Measurements from ENCODE around the gene BTBD9. TPM values are rescaled to one million over a fixed set of nuclear protein-coding genes. Genes with fewer than 3 reads are reported as not detected.

Gene BTBD9
- total and polyA plus RNA-seq, 5 donors from 2014 or later = 11.6 to 79.7 (median 16.7) TPM

- Histone ChIP-seq H3K4me3 (ENCODE audit: low read depth, low read length) (no peak overlapping the region), H3K27me3 (ENCODE audit: control insufficient read depth, insufficient read depth, low read length) (no peaks in the 10 kb centered on the region), H3K27ac (ENCODE audit: insufficient read depth, low read length, poor library complexity, severe bottlenecking) (no peak overlapping the region), H3K36me3 (ENCODE audit: control insufficient read depth, insufficient read depth, low read length) (no peaks in the 10 kb centered on the region), H3K9me3 (ENCODE audit: control insufficient read depth in 2 of 2, low read length in 2 of 2) (no peaks in the 10 kb centered on the region), H3K4me1 (ENCODE audit: control insufficient read depth, insufficient read depth, low read length, poor library complexity, severe bottlenecking) (peaks cover 8% of the 10 kb centered on the region)
- Mint-ChIP-seq H3K9me3 (peaks cover 0 to 3% (median 0%) of the 10 kb centered on the region in 7 donors), H3K27me3 (no peaks in the 10 kb centered on the region), H3K27ac (no peak overlapping the region), H3K4me1 (peaks cover 4 to 13% (median 9%) of the 10 kb centered on the region in 4 donors), H3K36me3 (peaks cover 5% of the 10 kb centered on the region), H3K4me3 (no peak overlapping the region)
- DNase-seq = no peak
- no peak for ATAC-seq (ENCODE audit: low read depth in 2 of 2)
Measured at GRCh38 chr6:38311201-38311600, 328.5 kb downstream of the BTBD9 start.

- Histone ChIP-seq H3K36me3 (ENCODE audit: control insufficient read depth, insufficient read depth, low read length) (no peaks in the 10 kb centered on the region), H3K27ac (ENCODE audit: insufficient read depth, low read length, poor library complexity, severe bottlenecking) (no peak overlapping the region), H3K4me1 (ENCODE audit: control insufficient read depth, insufficient read depth, low read length, poor library complexity, severe bottlenecking) (peaks cover 8% of the 10 kb centered on the region), H3K27me3 (ENCODE audit: control insufficient read depth, insufficient read depth, low read length) (no peaks in the 10 kb centered on the region), H3K4me3 (ENCODE audit: low read depth, low read length) (no peak overlapping the region), H3K9me3 (ENCODE audit: control insufficient read depth in 2 of 2, low read length in 2 of 2) (no peaks in the 10 kb centered on the region)
- Mint-ChIP-seq H3K27me3 (no peaks in the 10 kb centered on the region), H3K4me1 (peaks cover 4 to 13% (median 9%) of the 10 kb centered on the region in 4 donors), H3K27ac (no peak overlapping the region), H3K4me3 (no peak overlapping the region), H3K9me3 (peaks cover 0 to 3% (median 0%) of the 10 kb centered on the region in 7 donors), H3K36me3 (peaks cover under 1% of the 10 kb centered on the region)
- no peak for ATAC-seq (ENCODE audit: low read depth in 2 of 2)
- no peak for DNase-seq
Measured at GRCh38 chr6:38310061-38310460, 329.7 kb downstream of the BTBD9 start.

DNA sequence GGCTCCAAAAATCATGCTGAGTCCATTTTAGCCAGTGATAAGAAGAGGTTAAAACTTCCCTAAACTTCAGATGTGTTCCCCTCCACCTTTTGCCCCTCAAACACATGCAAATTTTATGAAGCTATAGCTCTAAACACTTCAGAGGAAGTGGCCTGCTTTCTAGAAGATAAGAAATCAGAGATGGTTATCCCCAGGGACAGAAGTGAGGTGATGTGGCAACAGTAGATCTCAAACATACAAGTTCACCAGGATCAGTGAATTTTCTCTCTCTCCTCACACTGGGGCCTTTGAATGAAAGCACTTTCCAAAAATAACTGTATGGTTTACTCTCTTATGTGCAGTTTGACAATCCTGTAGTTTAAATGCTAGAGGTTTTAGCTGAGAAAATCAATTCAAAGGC is 332.0 kb downstream of the BTBD9 start:
- no peaks in the 10 kb centered on the region for H3K27me3 ChIP-seq (ENCODE audit: control insufficient read depth, insufficient read depth, low read length)
- Mint-ChIP-seq H3K36me3 (no peaks in the 10 kb centered on the region), H3K4me1 (peaks cover 6 to 13% (median 9%) of the 10 kb centered on the region in 4 donors), H3K27me3 (no peaks in the 10 kb centered on the region), H3K9me3 (peaks cover 0 to 3% (median 0%) of the 10 kb centered on the region in 7 donors), H3K4me3 (no peak overlapping the region), H3K27ac (peak overlapping the region in 1 of 3 donors; percentile 4)
- H3K4me1 ChIP-seq (ENCODE audit: control insufficient read depth, insufficient read depth, low read length, poor library complexity, severe bottlenecking) = peaks cover 8% of the 10 kb centered on the region
- H3K36me3 ChIP-seq (ENCODE audit: control insufficient read depth, insufficient read depth, low read length) = no peaks in the 10 kb centered on the region
- DNase-seq (no peak), ATAC-seq (ENCODE audit: low read depth in 2 of 2) (no peak)
- H3K27ac ChIP-seq (ENCODE audit: insufficient read depth, low read length, poor library complexity, severe bottlenecking) = no peak overlapping the region
- no peaks in the 10 kb centered on the region for H3K9me3 ChIP-seq (ENCODE audit: control insufficient read depth in 2 of 2, low read length in 2 of 2)
- no peak overlapping the region for H3K4me3 ChIP-seq (ENCODE audit: low read depth, low read length)

DNA sequence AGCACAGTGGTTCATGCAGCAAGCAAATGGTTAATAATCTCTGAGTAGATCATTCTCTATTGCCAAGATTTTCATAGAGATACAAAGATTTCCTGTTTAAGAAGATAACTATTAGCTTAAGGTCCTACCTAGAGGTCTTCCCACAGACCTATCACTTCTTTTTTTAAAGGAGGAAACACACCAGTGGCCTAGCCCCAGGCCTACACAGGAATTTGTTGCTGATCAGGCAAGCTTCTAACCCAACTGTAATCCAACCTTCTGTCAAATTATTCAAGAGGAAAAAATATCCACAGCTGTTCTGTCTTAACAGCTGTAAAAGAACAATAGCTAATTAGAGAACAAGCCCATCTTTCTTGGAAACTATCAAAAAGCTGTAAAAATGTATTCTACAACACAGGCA is 332.8 kb downstream of the BTBD9 start:
- DNase-seq = no peak
- Histone ChIP-seq H3K36me3 (ENCODE audit: control insufficient read depth, insufficient read depth, low read length) (no peaks in the 10 kb centered on the region), H3K4me3 (ENCODE audit: low read depth, low read length) (no peak overlapping the region), H3K4me1 (ENCODE audit: control insufficient read depth, insufficient read depth, low read length, poor library complexity, severe bottlenecking) (peaks cover 8% of the 10 kb centered on the region), H3K27ac (ENCODE audit: insufficient read depth, low read length, poor library complexity, severe bottlenecking) (no peak overlapping the region), H3K27me3 (ENCODE audit: control insufficient read depth, insufficient read depth, low read length) (no peaks in the 10 kb centered on the region), H3K9me3 (ENCODE audit: control insufficient read depth in 2 of 2, low read length in 2 of 2) (no peaks in the 10 kb centered on the region)
- ATAC-seq (ENCODE audit: low read depth in 2 of 2) = no peak
- Mint-ChIP-seq H3K36me3 (no peaks in the 10 kb centered on the region), H3K9me3 (peaks cover 0 to 4% (median under 1%) of the 10 kb centered on the region in 7 donors), H3K27ac (no peak overlapping the region), H3K4me1 (peaks cover 8 to 14% (median 9%) of the 10 kb centered on the region in 4 donors), H3K27me3 (no peaks in the 10 kb centered on the region), H3K4me3 (no peak overlapping the region)

GRCh38 chr6:38305995-38306681 is 333.6 kb downstream of the BTBD9 start:
- Mint-ChIP-seq H3K27ac (no peak overlapping the region), H3K4me3 (no peak overlapping the region), H3K4me1 (peaks cover 8 to 9% (median 9%) of the 10 kb centered on the region in 4 donors), H3K36me3 (no peaks in the 10 kb centered on the region), H3K27me3 (no peaks in the 10 kb centered on the region), H3K9me3 (peaks cover 0 to 6% (median 0%) of the 10 kb centered on the region in 7 donors)
- DNase-seq (no peak), ATAC-seq (ENCODE audit: low read depth in 2 of 2) (no peak)
- H3K36me3 ChIP-seq (ENCODE audit: control insufficient read depth, insufficient read depth, low read length) = no peaks in the 10 kb centered on the region
- peaks cover 8% of the 10 kb centered on the region for H3K4me1 ChIP-seq (ENCODE audit: control insufficient read depth, insufficient read depth, low read length, poor library complexity, severe bottlenecking)
- H3K4me3 ChIP-seq (ENCODE audit: low read depth, low read length) = no peak overlapping the region
- no peaks in the 10 kb centered on the region for H3K9me3 ChIP-seq (ENCODE audit: control insufficient read depth in 2 of 2, low read length in 2 of 2)
- no peak overlapping the region for H3K27ac ChIP-seq (ENCODE audit: insufficient read depth, low read length, poor library complexity, severe bottlenecking)
- no peaks in the 10 kb centered on the region for H3K27me3 ChIP-seq (ENCODE audit: control insufficient read depth, insufficient read depth, low read length)

GRCh38 chr6:38302838-38303237 is 336.9 kb downstream of the BTBD9 start:
- Mint-ChIP-seq H3K9me3 (peaks cover 0 to 6% (median 5%) of the 10 kb centered on the region in 7 donors), H3K4me1 (peaks cover 4 to 9% (median 8%) of the 10 kb centered on the region in 4 donors), H3K27ac (no peak overlapping the region), H3K4me3 (no peak overlapping the region), H3K36me3 (peaks cover 5% of the 10 kb centered on the region), H3K27me3 (no peaks in the 10 kb centered on the region)
- ATAC-seq (ENCODE audit: low read depth in 2 of 2) (no peak), DNase-seq (no peak)
- H3K9me3 ChIP-seq (ENCODE audit: control insufficient read depth in 2 of 2, low read length in 2 of 2) = no peaks in the 10 kb centered on the region
- H3K27ac ChIP-seq (ENCODE audit: insufficient read depth, low read length, poor library complexity, severe bottlenecking) = no peak overlapping the region
- no peaks in the 10 kb centered on the region for H3K36me3 ChIP-seq (ENCODE audit: control insufficient read depth, insufficient read depth, low read length)
- no peaks in the 10 kb centered on the region for H3K27me3 ChIP-seq (ENCODE audit: control insufficient read depth, insufficient read depth, low read length)
- no peak overlapping the region for H3K4me3 ChIP-seq (ENCODE audit: low read depth, low read length)
- peaks cover 3% of the 10 kb centered on the region for H3K4me1 ChIP-seq (ENCODE audit: control insufficient read depth, insufficient read depth, low read length, poor library complexity, severe bottlenecking)

- Mint-ChIP-seq H3K4me1 (peaks cover 0 to 9% (median 3%) of the 10 kb centered on the region in 4 donors), H3K27ac (no peak overlapping the region), H3K9me3 (peaks cover 0 to 8% (median 5%) of the 10 kb centered on the region in 7 donors), H3K36me3 (peaks cover 5% of the 10 kb centered on the region), H3K4me3 (no peak overlapping the region), H3K27me3 (no peaks in the 10 kb centered on the region)
- DNase-seq (no peak), ATAC-seq (ENCODE audit: low read depth in 2 of 2) (no peak)
- Histone ChIP-seq H3K27me3 (ENCODE audit: control insufficient read depth, insufficient read depth, low read length) (no peaks in the 10 kb centered on the region), H3K4me1 (ENCODE audit: control insufficient read depth, insufficient read depth, low read length, poor library complexity, severe bottlenecking) (no peaks in the 10 kb centered on the region), H3K27ac (ENCODE audit: insufficient read depth, low read length, poor library complexity, severe bottlenecking) (no peak overlapping the region), H3K9me3 (ENCODE audit: control insufficient read depth in 2 of 2, low read length in 2 of 2) (no peaks in the 10 kb centered on the region), H3K4me3 (ENCODE audit: low read depth, low read length) (no peak overlapping the region), H3K36me3 (ENCODE audit: control insufficient read depth, insufficient read depth, low read length) (no peaks in the 10 kb centered on the region)
Measured at GRCh38 chr6:38302081-38302480, 337.6 kb downstream of the BTBD9 start.

Data from CD4-positive, CD25-positive, alpha-beta regulatory T cell (primary cell).